Measurements from ENCODE around the gene KRTAP4-5.
"Not testable (repeated sequence)": the region's sequence is repeated elsewhere in the genome, so short reads cannot be mapped to it uniquely, and the experiment has no call there.

Gene KRTAP4-5

GRCh38 chr17:41127371-41127770 lies 22.3 kb downstream of the KRTAP4-5 start:
- Mint-ChIP-seq H3K4me1 (no peaks in the 10 kb centered on the region), H3K9me3 (peaks cover 6% of the 10 kb centered on the region), H3K36me3 (ENCODE audit: low read depth) (no peaks in the 10 kb centered on the region), H3K27ac (no peak overlapping the region), H3K27me3 (ENCODE audit: low read depth, poor library complexity) (peaks cover 20% of the 10 kb centered on the region), H3K4me3 (no peak overlapping the region)
- no peak for DNase-seq
- no peak for TF ChIP-seq CTCF (IDR thresholded peaks at IDR 0.05)

- Mint-ChIP-seq H3K4me1 (no peaks in the 10 kb centered on the region), H3K9me3 (peaks cover 6% of the 10 kb centered on the region), H3K27ac (no peak overlapping the region), H3K36me3 (ENCODE audit: low read depth) (no peaks in the 10 kb centered on the region), H3K4me3 (no peak overlapping the region), H3K27me3 (ENCODE audit: low read depth, poor library complexity) (peaks cover 14% of the 10 kb centered on the region)
- DNase-seq = no peak
- no peak for TF ChIP-seq CTCF (IDR thresholded peaks at IDR 0.05)
These were observed 23.2 kb downstream of the KRTAP4-5 start for GRCh38 chr17:41126412-41126811.

- peaks cover 6% of the 10 kb centered on the region for H3K9me3 Mint-ChIP-seq
- H3K27me3 Mint-ChIP-seq (ENCODE audit: low read depth, poor library complexity) = peaks cover 12% of the 10 kb centered on the region
- no peaks in the 10 kb centered on the region for H3K4me1 Mint-ChIP-seq
- H3K36me3 Mint-ChIP-seq (ENCODE audit: low read depth) = no peaks in the 10 kb centered on the region
- H3K27ac Mint-ChIP-seq = no peak overlapping the region
- TF ChIP-seq CTCF (IDR thresholded peaks at IDR 0.05) = no peak
- H3K4me3 Mint-ChIP-seq = no peak overlapping the region
- no peak for DNase-seq
These were observed 24.6 kb downstream of the KRTAP4-5 start for GRCh38 chr17:41125064-41125463.

- H3K27me3 Mint-ChIP-seq (ENCODE audit: low read depth, poor library complexity); H3K27ac Mint-ChIP-seq; H3K4me1 Mint-ChIP-seq; H3K36me3 Mint-ChIP-seq (ENCODE audit: low read depth); DNase-seq; H3K4me3 Mint-ChIP-seq; H3K9me3 Mint-ChIP-seq: not testable (repeated sequence)
These were observed 25.6 kb downstream of the KRTAP4-5 start, which contains the start of gene KRTAP4-12 for GRCh38 chr17:41123991-41124371. Gene KRTAP4-12 (minus strand): TSS chr17:41124182. CDS start chr17:41124122, 60 bp downstream.

- not testable (repeated sequence) for H3K27ac Mint-ChIP-seq; H3K9me3 Mint-ChIP-seq; H3K4me1 Mint-ChIP-seq; DNase-seq; H3K27me3 Mint-ChIP-seq (ENCODE audit: low read depth, poor library complexity); H3K4me3 Mint-ChIP-seq; H3K36me3 Mint-ChIP-seq (ENCODE audit: low read depth)
These were observed 26.2 kb downstream of the KRTAP4-5 start for GRCh38 chr17:41123292-41123990.

GRCh38 chr17:41121742-41122141 lies 27.9 kb downstream of the KRTAP4-5 start:
- no peaks in the 10 kb centered on the region for H3K4me1 Mint-ChIP-seq
- H3K27ac Mint-ChIP-seq = no peak overlapping the region
- no peak overlapping the region for H3K4me3 Mint-ChIP-seq
- H3K36me3 Mint-ChIP-seq (ENCODE audit: low read depth) = no peaks in the 10 kb centered on the region
- H3K27me3 Mint-ChIP-seq (ENCODE audit: low read depth, poor library complexity) = peaks cover 4% of the 10 kb centered on the region
- no peaks in the 10 kb centered on the region for H3K9me3 Mint-ChIP-seq
- TF ChIP-seq CTCF (IDR thresholded peaks at IDR 0.05) = no peak
- no peak for DNase-seq

GRCh38 chr17:41119696-41120690 lies 29.6 kb downstream of the KRTAP4-5 start:
- H3K36me3 Mint-ChIP-seq (ENCODE audit: low read depth); H3K4me1 Mint-ChIP-seq; H3K4me3 Mint-ChIP-seq; DNase-seq; H3K27ac Mint-ChIP-seq; H3K9me3 Mint-ChIP-seq; H3K27me3 Mint-ChIP-seq (ENCODE audit: low read depth, poor library complexity): not testable (repeated sequence)
